ENCODE data around the gene ITCH.

GRCh38 chr20:34404803-34405202, 41.7 kb downstream of the ITCH start:
- TF ChIP-seq CTCF (IDR thresholded peaks at IDR 0.05; ENCODE audit: control extremely low read depth in 1 of 3, insufficient read depth in 1 of 3, low read depth in 1 of 3, low read length in 3 of 3) (no peak), GABPA (IDR thresholded peaks at IDR 0.05; ENCODE audit: borderline replicate concordance, insufficient read depth, low read length) (no peak), USF2 (IDR thresholded peaks at IDR 0.05; ENCODE audit: low read length) (no peak), POLR2AphosphoS5 (IDR thresholded peaks at IDR 0.05; ENCODE audit: low read depth, low read length) (no peak), TEAD4 (IDR thresholded peaks at IDR 0.05; ENCODE audit: low read depth, low read length) (no peak), ATF3 (IDR thresholded peaks at IDR 0.05; ENCODE audit: insufficient read depth, low read depth, low read length) (no peak), SUZ12 (IDR thresholded peaks at IDR 0.05; ENCODE audit: low read length) (no peak), POLR2A (IDR thresholded peaks at IDR 0.05; ENCODE audit: control extremely low read depth in 1 of 2, low read depth in 2 of 2, low read length in 2 of 2) (no peak), RAD21 (IDR thresholded peaks at IDR 0.05 in 1 of 2, conservative IDR thresholded peaks at IDR 0.05 in 1 of 2; ENCODE audit: low read depth in 2 of 2, low read length in 2 of 2) (no peak), EP300 (IDR thresholded peaks at IDR 0.05; ENCODE audit: borderline replicate concordance in 1 of 2, low read depth in 2 of 2, low read length in 2 of 2) (no peak), EGR1 (IDR thresholded peaks at IDR 0.05; ENCODE audit: borderline replicate concordance, low read depth, low read length) (no peak), SP1 (IDR thresholded peaks at IDR 0.05; ENCODE audit: low read depth, low read length) (no peak)
